ENCODE measurements around the gene TTC23L. TPM values are rescaled to one million over a fixed set of nuclear protein-coding genes. Genes with fewer than 3 reads are reported as not detected.

TTC23L gene
- total RNA-seq, 2 experiments from 2014 or later = not detected

- Mint-ChIP-seq H3K9me3 (ENCODE audit: insufficient read depth) (no peaks in the 10 kb centered on the region), H3K27ac (no peak overlapping the region), H3K4me3 (no peak overlapping the region), H3K4me1 (ENCODE audit: low read depth) (peaks cover 12% of the 10 kb centered on the region), H3K36me3 (ENCODE audit: low read depth) (no peaks in the 10 kb centered on the region), H3K27me3 (ENCODE audit: low read depth) (peaks cover 7% of the 10 kb centered on the region)
- CTCF ChIA-PET = no interaction called here
- DNase-seq (no peak), ATAC-seq (no peak)
- POLR2A ChIA-PET = no interaction called here
Measured at GRCh38 chr5:34834794-34835089, 4.2 kb upstream of the TTC23L start.

DNA sequence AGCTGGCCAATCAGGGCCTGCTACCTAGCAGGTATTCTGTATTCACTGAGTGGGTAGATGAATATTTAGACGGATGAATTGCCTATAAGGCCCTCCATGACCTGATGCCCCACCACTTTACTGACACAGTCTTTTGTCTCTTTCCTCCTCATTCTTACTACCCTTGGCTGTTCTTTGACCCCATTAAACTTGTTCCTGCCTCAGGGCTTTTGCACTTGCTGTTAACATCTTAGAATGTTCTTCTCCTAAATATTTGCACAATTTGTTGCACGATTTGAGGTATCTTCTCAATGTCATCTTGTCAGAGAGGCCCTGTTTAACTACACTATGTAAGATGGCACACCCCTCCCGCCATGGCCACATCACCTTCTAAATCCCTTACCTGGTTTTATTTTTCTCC, 3.3 kb upstream of the TTC23L start:
- DNase-seq (no peak), ATAC-seq (no peak)
- Mint-ChIP-seq H3K9me3 (ENCODE audit: insufficient read depth) (no peaks in the 10 kb centered on the region), H3K27ac (no peak overlapping the region), H3K4me1 (ENCODE audit: low read depth) (peaks cover 12% of the 10 kb centered on the region), H3K4me3 (no peak overlapping the region), H3K27me3 (ENCODE audit: low read depth) (peaks cover 7% of the 10 kb centered on the region), H3K36me3 (ENCODE audit: low read depth) (no peaks in the 10 kb centered on the region)
- CTCF ChIA-PET = no interaction called here
- POLR2A ChIA-PET = no interaction called here

GRCh38 chr5:34841816-34842215, 2.9 kb downstream of the TTC23L start:
- Mint-ChIP-seq H3K27ac (no peak overlapping the region), H3K9me3 (ENCODE audit: insufficient read depth) (no peaks in the 10 kb centered on the region), H3K4me3 (no peak overlapping the region), H3K27me3 (ENCODE audit: low read depth) (peaks cover 4% of the 10 kb centered on the region), H3K4me1 (ENCODE audit: low read depth) (peaks cover 12% of the 10 kb centered on the region), H3K36me3 (ENCODE audit: low read depth) (no peaks in the 10 kb centered on the region)
- ATAC-seq (no peak), DNase-seq (no peak)
- ChIA-PET POLR2A (no interaction called here), CTCF (no interaction called here)

GRCh38 chr5:34842554-34842953, 3.6 kb downstream of the TTC23L start:
- H3K27ac Mint-ChIP-seq = no peak overlapping the region
- CTCF ChIA-PET = no interaction called here
- H3K36me3 Mint-ChIP-seq (ENCODE audit: low read depth) = no peaks in the 10 kb centered on the region
- peaks cover 12% of the 10 kb centered on the region for H3K4me1 Mint-ChIP-seq (ENCODE audit: low read depth)
- peaks cover 4% of the 10 kb centered on the region for H3K27me3 Mint-ChIP-seq (ENCODE audit: low read depth)
- H3K4me3 Mint-ChIP-seq = no peak overlapping the region
- POLR2A ChIA-PET = no interaction called here
- ATAC-seq (no peak), DNase-seq (no peak)
- no peaks in the 10 kb centered on the region for H3K9me3 Mint-ChIP-seq (ENCODE audit: insufficient read depth)

DNA sequence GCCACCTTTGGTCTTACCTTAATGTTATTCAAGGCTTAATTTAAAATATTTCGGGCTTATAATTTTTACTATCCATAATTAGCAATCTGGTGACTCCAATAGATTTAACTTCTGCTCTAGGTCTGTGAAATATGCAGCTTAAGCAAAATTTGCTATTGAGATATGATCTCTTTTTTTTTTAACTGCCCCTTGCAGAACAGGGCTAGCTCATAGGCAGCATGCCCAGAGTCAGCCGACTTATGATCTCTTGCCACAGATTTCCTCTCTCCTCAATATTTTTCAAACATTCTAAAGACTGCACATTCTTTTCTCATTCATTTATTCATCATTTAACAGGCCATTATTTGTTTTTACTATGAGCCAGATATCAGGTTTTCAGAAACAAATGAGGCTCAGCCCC, 4.5 kb downstream of the TTC23L start:
- Mint-ChIP-seq H3K27me3 (ENCODE audit: low read depth) (peaks cover 4% of the 10 kb centered on the region), H3K4me3 (no peak overlapping the region), H3K36me3 (ENCODE audit: low read depth) (no peaks in the 10 kb centered on the region), H3K27ac (no peak overlapping the region), H3K4me1 (ENCODE audit: low read depth) (peaks cover 8% of the 10 kb centered on the region), H3K9me3 (ENCODE audit: insufficient read depth) (no peaks in the 10 kb centered on the region)
- ChIA-PET POLR2A (no interaction called here), CTCF (no interaction called here)
- DNase-seq = no peak
- ATAC-seq = no peak

DNA sequence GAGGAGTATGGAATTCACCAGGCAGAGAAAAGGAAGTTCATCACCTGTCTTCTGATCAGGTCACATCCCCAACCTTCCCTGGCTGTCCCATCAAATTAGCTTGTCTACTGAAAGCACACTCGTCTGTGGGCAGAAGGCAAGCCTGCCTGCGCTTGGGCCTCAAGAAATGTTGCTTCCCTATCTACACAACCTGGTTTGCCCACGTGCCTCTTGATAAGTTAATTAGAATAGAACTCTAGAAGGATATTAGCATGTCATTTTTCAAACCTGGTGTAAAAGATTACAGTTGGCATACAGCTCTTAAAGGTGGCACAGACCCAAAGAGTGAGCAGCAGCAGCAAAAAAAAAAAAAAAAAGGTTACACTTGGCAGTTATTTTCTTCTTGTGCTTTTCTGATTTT, 5.1 kb downstream of the TTC23L start:
- Mint-ChIP-seq H3K27me3 (ENCODE audit: low read depth) (peaks cover 4% of the 10 kb centered on the region), H3K4me3 (no peak overlapping the region), H3K9me3 (ENCODE audit: insufficient read depth) (no peaks in the 10 kb centered on the region), H3K36me3 (ENCODE audit: low read depth) (no peaks in the 10 kb centered on the region), H3K4me1 (ENCODE audit: low read depth) (peaks cover 4% of the 10 kb centered on the region), H3K27ac (no peak overlapping the region)
- ChIA-PET CTCF (no interaction called here), POLR2A (no interaction called here)
- ATAC-seq (no peak), DNase-seq (no peak)

GRCh38 chr5:34844999-34845398, 6.0 kb downstream of the TTC23L start:
- H3K4me1 Mint-ChIP-seq (ENCODE audit: low read depth) = no peaks in the 10 kb centered on the region
- ChIA-PET POLR2A (no interaction called here), CTCF (interaction anchor here (1.2 kb wide), 1 partner anchor 359 kb away, joined by 3 read pairs; no protein-coding TSS in a partner anchor)
- no peaks in the 10 kb centered on the region for H3K36me3 Mint-ChIP-seq (ENCODE audit: low read depth)
- no peak overlapping the region for H3K27ac Mint-ChIP-seq
- no peak for ATAC-seq
- no peak for DNase-seq
- peaks cover 4% of the 10 kb centered on the region for H3K27me3 Mint-ChIP-seq (ENCODE audit: low read depth)
- no peak overlapping the region for H3K4me3 Mint-ChIP-seq
- no peaks in the 10 kb centered on the region for H3K9me3 Mint-ChIP-seq (ENCODE audit: insufficient read depth)

DNA sequence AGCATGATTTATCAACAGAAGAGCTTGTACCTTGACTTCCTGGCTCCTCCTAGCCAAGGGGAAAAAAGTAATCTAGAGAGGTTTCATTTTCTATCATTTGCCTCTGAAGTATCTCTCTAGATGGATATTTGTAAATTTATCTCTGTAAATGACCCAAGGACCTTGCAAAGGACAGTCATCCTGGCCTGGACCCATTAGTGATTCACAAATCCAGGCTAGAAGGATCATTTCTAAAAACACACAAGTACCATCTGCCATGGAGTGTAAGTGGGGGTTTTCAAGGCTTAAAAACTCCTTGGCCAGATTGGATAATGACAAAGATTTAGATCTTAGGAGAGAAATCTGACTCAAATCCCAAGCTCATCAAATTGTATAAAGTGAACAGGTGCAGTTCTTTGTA, 8.1 kb downstream of the TTC23L start:
- H3K27ac Mint-ChIP-seq = no peak overlapping the region
- ChIA-PET CTCF (no interaction called here), POLR2A (no interaction called here)
- ATAC-seq = no peak
- peaks cover 4% of the 10 kb centered on the region for H3K27me3 Mint-ChIP-seq (ENCODE audit: low read depth)
- H3K36me3 Mint-ChIP-seq (ENCODE audit: low read depth) = no peaks in the 10 kb centered on the region
- H3K4me1 Mint-ChIP-seq (ENCODE audit: low read depth) = no peaks in the 10 kb centered on the region
- no peaks in the 10 kb centered on the region for H3K9me3 Mint-ChIP-seq (ENCODE audit: insufficient read depth)
- no peak for DNase-seq
- no peak overlapping the region for H3K4me3 Mint-ChIP-seq

DNA sequence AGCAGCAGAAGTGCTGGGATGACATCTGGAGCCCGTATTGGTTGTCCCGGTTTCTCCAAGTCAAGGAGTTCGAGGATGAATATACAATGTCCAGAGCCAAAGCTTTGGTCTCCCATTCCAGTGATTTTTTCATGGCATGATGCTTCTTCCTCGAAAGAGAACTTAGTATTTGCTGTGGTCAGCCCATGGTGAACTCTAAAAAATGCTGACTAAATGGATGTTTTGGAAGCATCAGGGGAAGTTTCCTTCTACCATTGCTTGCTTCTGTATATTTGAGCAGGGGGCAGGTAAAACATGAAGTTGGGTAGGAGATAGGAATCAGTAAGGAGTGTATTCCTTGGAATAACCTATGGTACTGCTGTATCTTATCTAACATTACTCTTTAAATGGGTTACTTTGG, 8.6 kb downstream of the TTC23L start:
- ChIA-PET POLR2A (no interaction called here), CTCF (no interaction called here)
- Mint-ChIP-seq H3K9me3 (ENCODE audit: insufficient read depth) (no peaks in the 10 kb centered on the region), H3K4me1 (ENCODE audit: low read depth) (no peaks in the 10 kb centered on the region), H3K4me3 (no peak overlapping the region), H3K27ac (no peak overlapping the region), H3K27me3 (ENCODE audit: low read depth) (peaks cover 4% of the 10 kb centered on the region), H3K36me3 (ENCODE audit: low read depth) (no peaks in the 10 kb centered on the region)
- DNase-seq (no peak), ATAC-seq (no peak)

- Mint-ChIP-seq H3K4me3 (no peak overlapping the region), H3K4me1 (ENCODE audit: low read depth) (no peaks in the 10 kb centered on the region), H3K9me3 (ENCODE audit: insufficient read depth) (no peaks in the 10 kb centered on the region), H3K27ac (no peak overlapping the region), H3K27me3 (ENCODE audit: low read depth) (peaks cover 4% of the 10 kb centered on the region), H3K36me3 (ENCODE audit: low read depth) (no peaks in the 10 kb centered on the region)
- ATAC-seq = no peak
- DNase-seq = no peak
- POLR2A ChIA-PET = no interaction called here
- CTCF ChIA-PET = no interaction called here
Measured at GRCh38 chr5:34848230-34848629, 9.3 kb downstream of the TTC23L start.

DNA sequence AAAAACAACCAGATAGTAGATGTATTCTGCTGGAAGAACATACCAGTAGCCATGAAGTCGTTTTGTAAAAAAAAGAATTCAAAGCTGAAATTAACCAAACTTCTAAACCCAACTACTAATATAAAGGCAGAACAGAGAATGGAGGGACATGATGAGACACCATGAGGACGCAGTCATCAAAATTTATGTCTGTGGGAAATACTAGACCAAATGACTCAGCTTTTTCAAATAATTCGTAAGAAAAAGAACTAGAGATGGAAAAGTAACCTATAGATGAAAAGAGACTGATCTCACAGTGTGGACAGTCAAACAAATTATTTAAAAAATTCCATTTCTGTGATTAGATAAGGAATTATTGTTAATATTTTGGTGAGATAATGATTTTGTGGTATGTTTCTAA, 10.3 kb downstream of the TTC23L start:
- no peak for ATAC-seq
- no peaks in the 10 kb centered on the region for H3K9me3 Mint-ChIP-seq (ENCODE audit: insufficient read depth)

DNA sequence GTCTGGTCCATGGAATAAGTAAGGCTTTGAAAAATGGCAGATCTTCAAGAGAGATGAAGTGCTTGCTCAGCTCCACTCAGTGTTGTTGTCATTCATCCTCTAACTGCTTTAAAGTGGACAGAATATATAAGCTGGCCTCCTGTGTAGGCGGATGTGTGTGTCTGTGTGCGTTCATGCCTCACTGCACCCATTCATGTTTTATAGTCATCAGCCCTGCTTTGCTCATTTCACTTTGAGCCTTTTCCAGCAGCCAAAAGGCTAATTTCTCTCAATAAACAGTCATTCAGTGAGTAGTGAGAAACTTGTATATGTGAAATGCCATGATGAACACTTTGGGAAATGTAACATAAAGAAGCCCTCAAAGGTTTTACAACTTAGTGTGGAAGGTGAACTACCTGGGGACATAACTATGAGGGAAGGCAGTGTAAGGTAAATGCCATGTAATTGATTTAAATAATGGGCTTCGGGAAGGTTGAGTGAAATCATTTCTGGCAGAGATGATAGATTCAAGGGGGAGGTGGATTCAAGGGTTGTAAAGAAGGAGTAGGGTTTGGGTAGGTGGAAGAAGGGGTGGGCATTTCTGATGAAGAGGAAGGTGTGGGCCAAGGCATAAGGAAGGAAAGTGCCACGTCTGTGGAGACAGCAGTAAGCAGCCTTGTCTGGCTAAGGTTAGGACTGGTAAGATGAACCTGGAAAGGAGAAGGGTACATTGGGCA, 15.7 kb downstream of the TTC23L start:
- H3K27ac Mint-ChIP-seq = no peak overlapping the region
- CTCF ChIA-PET = interaction anchor here (1.0 kb wide), 1 partner anchor 16 kb away, joined by 3 read pairs; the partner anchor contains the start of gene TTC23L

More for the DNA sequence above, 10.3 kb downstream of the TTC23L start:
- Mint-ChIP-seq H3K27me3 (ENCODE audit: low read depth) (peaks cover 4% of the 10 kb centered on the region), H3K4me3 (no peak overlapping the region), H3K27ac (no peak overlapping the region), H3K36me3 (ENCODE audit: low read depth) (no peaks in the 10 kb centered on the region), H3K4me1 (ENCODE audit: low read depth) (no peaks in the 10 kb centered on the region)
- ChIA-PET POLR2A (no interaction called here), CTCF (no interaction called here)
- DNase-seq = no peak

GRCh38 chr5:34857161-34857560, 18.2 kb downstream of the TTC23L start:
- DNase-seq (no peak), ATAC-seq (no peak)
- Mint-ChIP-seq H3K36me3 (ENCODE audit: low read depth) (no peaks in the 10 kb centered on the region), H3K27ac (no peak overlapping the region), H3K9me3 (ENCODE audit: insufficient read depth) (no peaks in the 10 kb centered on the region), H3K27me3 (ENCODE audit: low read depth) (peaks cover 2% of the 10 kb centered on the region), H3K4me3 (no peak overlapping the region), H3K4me1 (ENCODE audit: low read depth) (no peaks in the 10 kb centered on the region)
- ChIA-PET POLR2A (no interaction called here), CTCF (no interaction called here)

More for the DNA sequence above, 15.7 kb downstream of the TTC23L start:
- Mint-ChIP-seq H3K9me3 (ENCODE audit: insufficient read depth) (no peaks in the 10 kb centered on the region), H3K36me3 (ENCODE audit: low read depth) (no peaks in the 10 kb centered on the region), H3K27me3 (ENCODE audit: low read depth) (no peaks in the 10 kb centered on the region), H3K4me1 (ENCODE audit: low read depth) (no peaks in the 10 kb centered on the region), H3K4me3 (no peak overlapping the region)
- POLR2A ChIA-PET = no interaction called here
- ATAC-seq (no peak), DNase-seq (no peak)
